IPS DF 19.7 (cell line): Measurements from ENCODE around the gene CLEC16A.

Experiments
- DNase-seq: peaks from one replicate; pipeline ENCODE4 v3.0.0-alpha.2; 2013; ENCODE audit warnings: low read depth, low spot score

CLEC16A gene

GRCh38 chr16:11060842-11061241 is 116.5 kb downstream of the CLEC16A start:
- no peak for DNase-seq

GRCh38 chr16:11061629-11062270 is 117.4 kb downstream of the CLEC16A start:
- no peak for DNase-seq

DNA sequence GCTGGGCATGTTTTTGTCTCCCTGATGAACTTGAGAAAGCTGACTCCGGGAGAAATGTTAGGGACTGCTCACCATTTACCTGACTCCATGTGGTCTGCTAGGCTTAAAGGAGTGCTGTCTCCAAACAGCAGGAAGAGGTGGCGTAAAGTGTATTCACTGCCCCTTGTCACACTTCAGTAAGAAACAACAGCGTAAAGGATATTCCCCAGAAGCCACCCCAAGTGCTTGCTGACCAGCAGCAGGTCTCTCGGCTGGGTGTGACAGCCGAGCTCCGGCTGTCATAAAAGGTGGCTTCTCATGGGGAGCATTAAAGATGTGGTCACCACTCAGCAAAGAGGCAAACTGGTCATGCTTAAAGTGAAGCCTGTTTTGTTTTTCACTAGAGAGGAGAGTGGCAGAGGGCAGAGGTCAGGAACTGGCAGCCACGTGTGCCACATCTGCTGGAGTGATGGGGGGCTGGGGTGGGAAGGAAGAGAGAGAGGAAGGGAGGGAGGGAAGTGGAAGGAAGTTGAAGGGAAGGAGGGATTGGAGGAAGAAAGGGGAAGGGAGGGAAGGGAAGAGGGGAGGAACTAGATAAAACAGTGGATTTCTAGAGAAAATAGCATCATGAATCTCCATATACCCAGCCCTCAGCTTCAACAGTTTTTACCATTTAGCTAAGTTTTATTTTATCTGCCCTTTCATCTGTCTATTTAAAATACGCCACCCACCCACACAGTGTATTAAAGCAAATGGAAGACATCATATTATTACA is 119.3 kb downstream of the CLEC16A start:
- DNase-seq, result no peak

- no peak for DNase-seq
These were observed 119.8 kb downstream of the CLEC16A start for GRCh38 chr16:11064202-11064540.

DNA sequence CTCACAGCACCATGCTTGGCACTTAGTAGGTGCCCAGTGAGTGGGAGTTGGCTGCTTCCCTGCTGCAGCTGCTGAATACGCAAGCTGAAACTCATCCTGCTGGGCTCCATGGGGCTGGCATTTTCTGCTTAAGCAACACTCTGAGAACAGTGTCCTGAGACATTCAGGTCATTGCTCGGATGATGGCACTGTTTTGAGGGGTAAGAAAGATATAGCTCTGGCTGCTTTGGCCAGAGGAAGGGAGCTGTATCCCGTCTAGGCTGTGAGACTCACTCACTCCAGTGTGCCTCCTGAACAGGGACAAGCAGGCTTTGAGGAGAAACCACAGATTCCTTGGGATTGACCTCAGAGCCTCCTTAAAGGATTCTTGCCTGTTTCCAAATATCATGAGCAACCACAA is 120.5 kb downstream of the CLEC16A start:
- DNase-seq, result no peak

DNA sequence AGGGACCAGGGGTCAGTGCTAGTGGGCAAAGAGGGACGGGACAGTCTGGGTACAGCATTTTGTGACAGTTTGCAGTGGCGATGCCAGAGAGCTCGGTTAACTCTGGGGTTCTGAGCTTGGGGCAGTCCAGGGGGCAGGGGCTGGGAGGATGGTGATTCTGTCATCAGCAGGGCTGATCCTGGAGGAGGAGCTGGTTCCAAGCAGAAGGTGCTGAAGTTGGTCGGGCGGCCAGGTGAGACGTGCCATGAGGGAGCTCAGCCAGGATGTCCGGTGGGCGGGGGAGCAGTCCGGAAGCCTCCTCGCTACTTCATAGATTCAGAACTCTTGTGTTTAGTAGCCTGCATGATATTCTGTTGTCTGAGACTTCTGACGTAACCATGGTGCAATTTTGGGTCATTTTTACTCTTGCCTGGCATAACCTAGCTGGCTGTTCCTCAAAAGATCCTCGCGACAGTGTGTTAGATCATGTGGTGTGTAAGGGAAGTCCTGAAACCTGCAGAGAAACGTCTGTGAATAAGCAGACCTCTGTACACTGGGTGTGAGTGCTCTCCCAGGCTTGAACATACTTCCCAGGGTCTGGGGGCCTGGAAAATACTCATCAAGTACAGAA is 122.0 kb downstream of the CLEC16A start:
- no peak for DNase-seq

GRCh38 chr16:11067266-11067665 is 122.9 kb downstream of the CLEC16A start:
- no peak for DNase-seq

- no peak for DNase-seq
These were observed 123.4 kb downstream of the CLEC16A start for GRCh38 chr16:11067697-11068141.

- DNase-seq, result no peak
These were observed 127.5 kb downstream of the CLEC16A start for GRCh38 chr16:11071829-11072228.

DNA sequence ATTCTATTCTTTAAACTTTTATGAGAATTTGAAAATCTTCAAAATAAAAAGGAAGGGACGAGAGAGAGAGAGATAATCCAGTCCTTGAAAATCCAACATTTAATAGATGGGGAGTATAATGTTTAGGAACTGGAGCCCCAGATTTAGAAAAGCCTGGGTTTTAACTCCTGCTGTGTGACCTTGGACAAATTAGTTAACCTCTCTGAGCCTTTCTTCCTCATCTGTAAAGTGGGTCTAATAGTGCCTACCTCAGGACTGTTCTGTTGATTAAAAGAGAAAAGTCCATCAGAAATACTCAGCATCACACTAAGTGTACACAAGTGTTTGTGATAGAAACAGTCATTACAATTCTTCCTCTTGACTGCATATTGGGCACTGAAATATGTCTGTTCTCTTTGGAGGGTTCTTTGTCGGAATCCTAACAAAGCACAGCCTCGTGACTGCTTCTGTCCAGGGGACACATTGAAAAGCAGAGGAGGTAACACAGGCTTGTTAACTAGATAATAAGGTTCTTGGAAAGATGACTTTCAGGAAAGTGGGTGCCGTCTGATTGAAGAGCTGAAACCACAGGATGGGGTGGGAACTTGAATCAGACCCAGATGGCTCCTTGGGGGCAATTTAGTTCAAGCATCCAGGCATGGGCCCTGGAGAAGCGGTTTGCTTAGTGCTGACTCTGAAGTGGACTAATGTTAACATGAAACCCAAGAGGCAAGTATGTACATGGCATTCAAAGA is 128.2 kb downstream of the CLEC16A start:
- no peak for DNase-seq

DNA sequence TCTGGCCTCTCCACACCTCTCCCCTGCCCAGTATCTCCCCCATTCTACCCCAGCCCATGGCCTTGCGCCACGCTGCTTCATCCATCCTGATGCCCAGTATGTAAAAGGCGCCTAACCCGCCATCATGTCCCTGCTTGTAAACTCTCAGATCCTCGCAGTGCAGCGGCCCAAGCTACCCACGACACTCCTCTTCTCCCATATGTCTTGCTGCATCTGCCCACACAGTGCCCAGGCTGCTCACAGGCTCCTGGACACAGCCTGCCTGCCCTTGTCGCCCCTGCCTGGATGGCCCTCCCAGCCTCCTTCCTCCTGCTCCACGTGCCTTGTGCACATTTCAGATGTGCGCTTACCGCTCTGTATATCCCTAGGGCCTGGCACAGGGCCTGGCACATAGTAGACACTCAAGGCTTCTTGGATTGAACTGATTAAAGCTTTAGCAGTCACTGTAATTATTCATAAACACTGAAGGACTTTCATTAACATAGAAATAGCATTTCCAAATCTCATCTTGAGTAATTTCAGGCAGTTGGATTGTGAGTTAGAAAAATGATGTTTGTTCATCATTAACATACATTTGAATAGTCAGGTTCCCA is 129.1 kb downstream of the CLEC16A start:
- no peak for DNase-seq

GRCh38 chr16:11074131-11074530 is 129.8 kb downstream of the CLEC16A start:
- DNase-seq, result no peak

DNA sequence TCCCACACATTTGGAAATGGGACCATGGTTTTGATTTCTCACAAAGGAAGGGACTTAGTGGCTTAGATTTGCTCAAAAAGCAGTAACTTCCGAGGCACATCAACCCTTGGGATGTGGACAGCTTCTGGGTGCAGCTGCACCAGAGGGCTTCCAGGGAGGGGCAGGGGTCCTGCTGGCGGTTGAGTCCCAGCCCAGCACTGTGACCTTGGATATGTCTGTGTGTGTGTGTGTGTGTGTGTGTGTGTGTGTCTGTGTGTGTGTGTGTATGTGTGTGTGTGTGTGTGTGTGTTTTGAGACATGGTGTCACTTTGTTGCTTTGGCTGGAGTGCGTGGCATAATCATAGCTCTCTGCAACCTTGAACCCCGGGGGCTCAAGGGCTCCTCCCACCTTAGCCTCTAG is 130.8 kb downstream of the CLEC16A start:
- DNase-seq, result no peak

GRCh38 chr16:11076259-11077018 is 132.1 kb downstream of the CLEC16A start:
- DNase-seq, result no peak

GRCh38 chr16:11078812-11079459 is 134.6 kb downstream of the CLEC16A start:
- no peak for DNase-seq

DNA sequence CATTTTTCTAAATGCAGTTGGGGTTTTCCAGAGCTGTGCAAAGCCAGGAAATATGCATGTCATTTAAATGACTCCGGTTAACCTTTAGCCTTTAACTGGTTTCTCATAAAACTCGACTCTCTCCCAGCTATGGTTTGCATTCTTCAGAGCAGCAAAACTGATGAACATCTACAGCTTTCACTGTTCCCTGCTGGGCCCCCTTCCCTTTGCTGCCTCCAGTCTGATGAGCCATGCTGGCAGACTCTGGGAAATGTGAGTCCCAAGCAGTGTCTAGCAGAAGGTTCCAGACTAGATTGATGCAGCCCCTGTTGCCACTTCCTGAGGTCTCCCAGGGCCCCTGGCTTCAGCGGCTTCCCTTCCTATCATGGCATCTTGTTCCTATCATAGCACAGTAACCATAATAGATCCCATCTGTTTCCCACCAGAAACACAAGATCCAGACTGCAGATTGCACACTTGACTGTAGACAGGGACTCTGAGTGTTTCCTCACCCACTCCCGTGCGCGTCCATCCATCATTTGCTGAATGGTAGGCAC is 135.4 kb downstream of the CLEC16A start:
- no peak for DNase-seq

DNA sequence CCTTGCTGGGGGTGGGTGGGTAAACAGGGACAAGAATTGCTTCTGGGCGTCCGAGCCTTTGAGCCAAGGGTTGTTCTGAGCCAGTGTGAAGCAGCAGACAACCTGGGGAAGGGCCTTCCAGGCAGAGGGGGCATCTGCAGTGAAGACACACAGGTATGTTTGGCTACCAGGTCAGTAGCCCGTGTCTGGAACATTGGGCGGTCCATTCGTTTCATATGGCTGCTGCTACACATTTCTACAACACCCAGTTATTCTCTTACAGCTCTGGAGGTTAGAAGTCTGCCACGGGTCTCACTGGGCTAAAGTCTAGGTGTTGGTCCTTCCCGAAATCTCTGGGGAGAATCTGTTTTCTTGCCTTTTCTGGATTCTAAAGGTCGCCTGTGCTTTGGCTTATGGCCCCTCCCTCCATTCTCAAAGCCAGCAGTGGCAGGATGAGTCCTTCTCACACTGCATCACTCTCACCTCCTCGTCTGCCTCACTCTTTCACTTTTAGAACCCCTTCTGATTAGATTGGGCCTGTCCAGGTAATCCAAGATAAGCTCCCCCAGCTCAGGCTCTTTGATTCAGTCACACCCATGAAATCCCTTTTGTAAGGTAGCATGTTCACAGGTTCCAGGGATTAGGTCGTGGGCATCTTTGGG is 136.1 kb downstream of the CLEC16A start:
- no peak for DNase-seq

GRCh38 chr16:11080999-11081630 is 136.8 kb downstream of the CLEC16A start:
- DNase-seq, result no peak

GRCh38 chr16:11082108-11082859 is 137.9 kb downstream of the CLEC16A start:
- DNase-seq, result no peak
